Endothelial cell of umbilical vein (primary cell): ENCODE results near the gene YWHAH.

Source experiments
- CTCF ChIP-seq, 2 donors: IDR thresholded peaks; 1 replicate in 1 of 2; 2 replicates in 1 of 2; pipeline ENCODE4 v1.5.1; 2011; ENCODE audit warnings: low read length in 2 of 2, mild to moderate bottlenecking in 2 of 2, moderate library complexity in 2 of 2, control low read depth in 1 of 2, inconsistent platforms in 1 of 2, low read depth in 1 of 2; ENCODE audit not compliant: insufficient read depth in 1 of 2; ENCODE audit errors: extremely low read depth in 1 of 2
- EZH2 ChIP-seq: IDR thresholded peaks from 2 replicates; pipeline ENCODE4 v1.6.1; 2012; ENCODE audit warnings: borderline replicate concordance, low read depth, mild to moderate bottlenecking, moderate library complexity, low read length, inconsistent platforms; ENCODE audit not compliant: severe bottlenecking
- JUN ChIP-seq: IDR thresholded peaks from 2 replicates; pipeline ENCODE4 v1.6.1; 2011; ENCODE audit warnings: borderline replicate concordance, low read depth; ENCODE audit not compliant: insufficient read length, insufficient read depth
- MAX ChIP-seq: IDR thresholded peaks from 2 replicates; pipeline ENCODE4 v1.6.1; 2011; ENCODE audit not compliant: insufficient read depth, insufficient read length
- MYC ChIP-seq: IDR thresholded peaks from one replicate; pipeline ENCODE4 v1.6.1; 2011; ENCODE audit warnings: mild to moderate bottlenecking, low read depth, low read length
- POLR2A ChIP-seq: IDR thresholded peaks from 2 replicates; pipeline ENCODE4 v1.6.1; 2012; ENCODE audit warnings: low read depth, mild to moderate bottlenecking, control low read depth, low read length
- POLR2AphosphoS5 ChIP-seq: IDR thresholded peaks from 2 replicates; pipeline ENCODE4 v1.6.1; 2012; ENCODE audit warnings: low read depth, mild to moderate bottlenecking, control low read depth, low read length, moderate library complexity; ENCODE audit not compliant: insufficient read depth

- TF ChIP-seq CTCF (IDR thresholded peaks at IDR 0.05; ENCODE audit: extremely low read depth in 1 of 2, insufficient read depth in 1 of 2, low read depth in 1 of 2, low read length in 2 of 2), result no peak
- TF ChIP-seq POLR2AphosphoS5, result no peak
- no peak for TF ChIP-seq POLR2A
- TF ChIP-seq MAX, result no peak
- TF ChIP-seq EZH2, result no peak
- TF ChIP-seq JUN, result no peak
- no peak for TF ChIP-seq MYC
These were observed 2.2 kb upstream of the YWHAH start for GRCh38 chr22:31942091-31942490.
